ENCODE data around the gene WIPF1.

- TF ChIP-seq CTCF (conservative IDR thresholded peaks at IDR 0.05; ENCODE audit: low read length), result peak; percentile 85
- no peak for TF ChIP-seq EZH2phosphoT487 (IDR thresholded peaks at IDR 0.05; ENCODE audit: borderline replicate concordance)
Measured at GRCh38 chr2:174577967-174578589, 19.5 kb downstream of the WIPF1 start.
